GM23248 (cell line): ENCODE measurements around the gene EPB41L5. TPM values are rescaled to one million over a fixed set of nuclear protein-coding genes. Genes with fewer than 3 reads are reported as not detected.
"Not testable (repeated sequence)": the region's sequence is repeated elsewhere in the genome, so short reads cannot be mapped to it uniquely, and the experiment has no call there.

Experiments used
- DNase-seq: peaks from one replicate; pipeline ENCODE4 v3.0.0-alpha.2; 2015
- H2AFZ ChIP-seq: fragments of 200-600 bp; sonication (generic); 2 replicates; pipeline ENCODE4 v1.6.1; 2016; ENCODE audit warnings: antibody characterized with exemption
- H3F3A ChIP-seq: fragments of 200-600 bp; sonication (generic); 2 replicates; pipeline ENCODE4 v1.6.1; 2016; ENCODE audit warnings: mild to moderate bottlenecking, antibody characterized with exemption, mixed run types; ENCODE audit not compliant: insufficient read depth
- H3K27ac ChIP-seq: fragments of 200-600 bp; sonication (generic); 2 replicates; pipeline ENCODE4 v1.5.1; 2016; ENCODE audit warnings: mild to moderate bottlenecking
- H3K27me3 ChIP-seq: fragments of 200-600 bp; sonication (generic); replicated peaks from 2 replicates; pipeline ENCODE4 v1.6.1; 2016; ENCODE audit warnings: mild to moderate bottlenecking; ENCODE audit not compliant: insufficient read depth
- H3K36me3 ChIP-seq: fragments of 200-600 bp; sonication (generic); 2 replicates; pipeline ENCODE4 v1.6.1; 2016; ENCODE audit warnings: low read depth, mild to moderate bottlenecking
- H3K4me1 ChIP-seq: fragments of 200-600 bp; sonication (generic); 2 replicates; pipeline ENCODE4 v1.6.1; 2016; ENCODE audit warnings: mild to moderate bottlenecking; ENCODE audit not compliant: insufficient read depth
- H3K4me2 ChIP-seq: fragments of 200-600 bp; sonication (generic); one replicate; pipeline ENCODE4 v1.6.1; 2016; ENCODE audit warnings: mild to moderate bottlenecking; ENCODE audit not compliant: unreplicated experiment
- H3K4me3 ChIP-seq: fragments of 200-600 bp; sonication (generic); 2 replicates; pipeline ENCODE4 v1.5.1; 2016; ENCODE audit warnings: mild to moderate bottlenecking
- H3K79me2 ChIP-seq: fragments of 200-600 bp; sonication (generic); 2 replicates; pipeline ENCODE4 v1.6.1; 2016; ENCODE audit warnings: mild to moderate bottlenecking; ENCODE audit not compliant: insufficient read depth
- H3K9ac ChIP-seq: fragments of 200-600 bp; sonication (generic); 2 replicates; pipeline ENCODE4 v1.6.1; 2016; ENCODE audit warnings: mild to moderate bottlenecking
- H3K9me2 ChIP-seq: fragments of 200-600 bp; sonication (generic); 2 replicates; pipeline ENCODE4 v1.6.1; 2016; ENCODE audit warnings: mixed run types, mild to moderate bottlenecking, moderate library complexity; ENCODE audit not compliant: insufficient read depth
- H3K9me3 ChIP-seq: fragments of 200-600 bp; sonication (generic); one replicate; pipeline ENCODE4 v1.6.1; 2017; ENCODE audit warnings: low read depth
- H4K20me1 ChIP-seq: fragments of 200-600 bp; sonication (generic); 2 replicates; pipeline ENCODE4 v1.6.0; 2016; ENCODE audit not compliant: insufficient read depth
- EZH2 ChIP-seq: fragments of 200-600 bp; sonication (generic); IDR thresholded peaks from 2 replicates; pipeline ENCODE4 v1.6.1; 2018; ENCODE audit warnings: antibody characterized with exemption, mild to moderate bottlenecking; ENCODE audit not compliant: insufficient read depth, poor library complexity, severe bottlenecking
- EZH2phosphoT487 ChIP-seq: fragments of 200-600 bp; sonication (generic); IDR thresholded peaks from 2 replicates; pipeline ENCODE4 v1.6.1; 2018; ENCODE audit warnings: antibody characterized with exemption, moderate library complexity, mild to moderate bottlenecking, low read depth; ENCODE audit not compliant: insufficient read depth
- WGBS, 2 experiments: methylation state at CpG; one replicate each; pipeline ENCODE4 v1.1.6; 2015 to 2017; ENCODE audit warnings: low lambda C conversion rate in 2 of 2, low coverage in 1 of 2; ENCODE audit errors: missing lambda C conversion rate in 2 of 2; 5-methylcytosine and 5-hydroxymethylcytosine counted together
- in situ Hi-C: fragments of 300-500 bp; cut with MboI; formaldehyde crosslinking; loops from 2 replicates; pipeline ENCODE4 v1.15.0; 2020
- polyA plus RNA-seq: library from polyadenylated mRNA; unstranded; fragments of >200 nt; fragmentation: Nextera tagmentation; extraction: Ambion mirVana; gene quantifications from 2 replicates; pipeline ENCODE4 v1.2.1, GENCODE V29; 2016
- total RNA-seq: library from RNA; depleted of rRNA; stranded (reverse); fragments of >200 nt; shearing (Covaris generic); gene quantifications from 2 replicates; pipeline ENCODE4 v1.2.3, GENCODE V29; 2014

The EPB41L5 gene
- total and polyA plus RNA-seq, 2 experiments from 2014 or later, result 3.0 to 4.0 TPM

DNA sequence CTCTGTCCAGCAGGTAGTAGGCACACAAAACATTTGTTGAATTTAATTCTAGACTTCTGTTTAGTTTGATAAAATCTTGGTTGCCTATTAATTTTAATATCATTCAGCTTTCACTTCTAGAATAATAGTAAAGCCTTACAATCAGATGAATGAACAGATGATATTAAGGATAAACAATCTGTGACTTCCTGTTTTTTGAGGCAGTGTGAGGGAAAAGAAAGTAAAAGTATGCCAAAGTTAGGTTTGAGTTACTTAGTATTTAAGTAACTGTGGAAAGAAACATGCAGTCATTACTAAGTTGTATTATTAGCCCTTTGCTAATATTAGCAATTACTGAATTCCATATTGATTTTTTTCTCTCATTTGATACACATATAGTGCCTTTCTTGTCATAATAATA lies 31.5 kb downstream of the EPB41L5 start:
- Histone ChIP-seq H3K79me2 (no peaks in the 10 kb centered on the region), H4K20me1 (no peaks in the 10 kb centered on the region)
- in situ Hi-C loops, result no loop called here

GRCh38 chr2:120045775-120046174 lies 32.9 kb downstream of the EPB41L5 start:
- DNase-seq, H3F3A ChIP-seq, H3K4me3 ChIP-seq, H3K27me3 ChIP-seq, H3K9ac ChIP-seq, H3K9me3 ChIP-seq, H3K4me1 ChIP-seq, H3K36me3 ChIP-seq, H3K4me2 ChIP-seq, H2AFZ ChIP-seq, H3K9me2 ChIP-seq, in situ Hi-C loops, H4K20me1 ChIP-seq, H3K79me2 ChIP-seq, H3K27ac ChIP-seq: not testable (repeated sequence)
- WGBS, 2 experiments, result 82 to 83% methylated on average over 4 of the region's 4 CpGs

More for the DNA sequence above, 31.5 kb downstream of the EPB41L5 start:
- Histone ChIP-seq H3K9me3 (no peaks in the 10 kb centered on the region), H3K4me1 (no peaks in the 10 kb centered on the region), H3K27me3 (no peaks in the 10 kb centered on the region), H3F3A (no peaks in the 10 kb centered on the region), H2AFZ (no peak overlapping the region), H3K4me3 (no peak overlapping the region), H3K4me2 (no peak overlapping the region), H3K9ac (no peak overlapping the region), H3K9me2 (no peaks in the 10 kb centered on the region), H3K27ac (no peak overlapping the region), H3K36me3 (no peaks in the 10 kb centered on the region)
- no peak for TF ChIP-seq EZH2phosphoT487
- no peak for TF ChIP-seq EZH2
- DNase-seq, result no peak

DNA sequence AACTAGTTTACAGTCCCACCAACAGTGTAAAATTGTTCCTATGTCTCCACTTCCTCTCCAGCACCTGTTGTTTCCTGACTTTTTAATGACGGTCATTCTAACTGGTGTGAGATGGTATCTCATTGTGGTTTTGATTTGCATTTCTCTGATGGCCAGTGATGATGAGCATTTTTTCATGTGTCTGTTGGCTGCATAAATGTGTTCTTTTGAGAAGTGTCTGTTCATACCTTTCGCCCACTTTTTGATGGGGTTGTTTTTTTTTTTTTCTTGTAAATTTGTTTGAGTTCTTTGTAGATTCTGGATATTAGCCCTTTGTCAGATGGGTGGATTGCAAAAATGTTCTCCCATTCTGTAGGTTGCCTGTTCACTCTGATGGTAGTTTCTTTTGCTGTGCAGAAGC lies 33.4 kb downstream of the EPB41L5 start:
- H3K36me3 ChIP-seq, H3K4me2 ChIP-seq, H3K27me3 ChIP-seq, DNase-seq, H3K4me3 ChIP-seq, in situ Hi-C loops, H3K9me2 ChIP-seq, H3F3A ChIP-seq, H3K79me2 ChIP-seq, H3K4me1 ChIP-seq, H2AFZ ChIP-seq, H3K27ac ChIP-seq, H4K20me1 ChIP-seq, H3K9ac ChIP-seq, H3K9me3 ChIP-seq: not testable (repeated sequence)
- 94 to 98% methylated on average over 2 of the region's 2 CpGs for WGBS, 2 experiments

DNA sequence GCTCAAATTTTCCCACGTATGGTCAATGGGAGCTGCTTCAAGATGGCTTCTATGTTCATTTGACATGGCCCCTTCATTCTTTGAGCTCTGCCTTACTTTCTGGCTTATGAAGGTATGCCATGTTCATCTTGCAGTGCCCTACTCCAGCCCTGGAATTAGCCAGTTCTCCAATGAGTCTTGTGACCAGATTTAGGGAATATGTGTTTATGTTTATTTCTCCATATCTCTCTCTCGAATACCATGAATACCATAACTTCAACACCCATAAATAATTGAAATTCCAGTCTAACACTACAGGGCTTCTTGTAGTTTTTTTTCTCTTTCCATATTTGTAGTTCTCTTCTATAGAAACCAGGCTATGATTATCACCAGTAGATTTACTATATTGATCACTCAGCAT lies 39.7 kb downstream of the EPB41L5 start:
- no peak overlapping the region for H3K9ac ChIP-seq
- TF ChIP-seq EZH2 (no peak), EZH2phosphoT487 (no peak)
- no peaks in the 10 kb centered on the region for H4K20me1 ChIP-seq
- 49 to 56% methylated on average over 2 of the region's 2 CpGs for WGBS, 2 experiments
- H3K4me2 ChIP-seq, result no peak overlapping the region
- H3F3A ChIP-seq, result peaks cover 9% of the 10 kb centered on the region; the same call in 1 of the 2 replicates
- H3K4me1 ChIP-seq, result peaks cover 11% of the 10 kb centered on the region
- H3K36me3 ChIP-seq, result no peaks in the 10 kb centered on the region
- H3K79me2 ChIP-seq, result no peaks in the 10 kb centered on the region
- in situ Hi-C loops, result no loop called here
- peak; percentile 2 for DNase-seq
- no peak overlapping the region for H3K4me3 ChIP-seq
- no peaks in the 10 kb centered on the region for H3K9me2 ChIP-seq
- H3K27ac ChIP-seq, result no peak overlapping the region
- no peak overlapping the region for H2AFZ ChIP-seq
- H3K27me3 ChIP-seq, result no peaks in the 10 kb centered on the region
- H3K9me3 ChIP-seq, result no peaks in the 10 kb centered on the region

GRCh38 chr2:120053891-120054290 lies 41.0 kb downstream of the EPB41L5 start:
- H3K9me2 ChIP-seq, result no peaks in the 10 kb centered on the region
- in situ Hi-C loops, result no loop called here

More at GRCh38 chr2:120053891-120054290, 41.0 kb downstream of the EPB41L5 start:
- H3K9me3 ChIP-seq, result no peaks in the 10 kb centered on the region
- no peaks in the 10 kb centered on the region for H3K27me3 ChIP-seq
- 28 to 30% methylated on average over 3 of the region's 3 CpGs for WGBS, 2 experiments
- H3K4me2 ChIP-seq, result no peak overlapping the region
- no peak overlapping the region for H3K9ac ChIP-seq
- no peaks in the 10 kb centered on the region for H3K36me3 ChIP-seq
- peaks cover 9% of the 10 kb centered on the region; the same call in 1 of the 2 replicates for H3F3A ChIP-seq
- no peak overlapping the region for H3K27ac ChIP-seq
- TF ChIP-seq EZH2phosphoT487 (no peak), EZH2 (no peak)
- H3K79me2 ChIP-seq, result no peaks in the 10 kb centered on the region
- no peaks in the 10 kb centered on the region for H4K20me1 ChIP-seq
- H2AFZ ChIP-seq, result no peak overlapping the region
- peaks cover 11% of the 10 kb centered on the region for H3K4me1 ChIP-seq
- peak; percentile 45 for DNase-seq
- H3K4me3 ChIP-seq, result no peak overlapping the region
